ENCODE measurements around the gene SNRNP27. TPM values are rescaled to one million over a fixed set of nuclear protein-coding genes. Genes with fewer than 3 reads are reported as not detected.

SNRNP27 gene
- total and polyA plus RNA-seq, 3 donors from 2014 or later: 43.8 to 78.3 (median 77.1) TPM

DNA sequence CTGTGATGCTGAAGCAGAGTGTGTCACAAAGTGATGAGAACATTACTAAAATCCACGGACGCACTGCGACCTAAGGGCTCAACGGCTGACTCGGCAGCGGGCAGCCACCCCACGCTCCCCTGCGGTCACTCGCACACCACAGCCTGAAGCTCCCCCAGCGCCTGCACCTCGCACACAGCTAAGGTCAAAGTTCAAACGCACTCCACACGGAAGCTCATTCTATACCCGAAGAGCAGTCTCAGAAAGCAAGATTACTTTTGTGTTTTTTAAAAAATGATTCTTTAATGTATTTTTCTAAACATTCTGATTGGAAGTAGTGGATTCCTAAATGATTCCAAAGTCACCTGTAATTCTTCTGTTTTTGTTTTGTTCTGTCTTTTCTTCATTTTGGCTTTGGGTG lies 46.0 kb downstream of the SNRNP27 start:
- intact Hi-C loops (cut with DNase I; ENCODE audit: low total_unique reads): no loop called here
- Histone ChIP-seq H3K27ac (no peak overlapping the region), H3K36me3 (ENCODE audit: low read depth, missing control alignments) (no peaks in the 10 kb centered on the region), H3K9me3 (no peaks in the 10 kb centered on the region), H3K4me1 (no peaks in the 10 kb centered on the region), H3K27me3 (no peaks in the 10 kb centered on the region), H3K4me3 (no peak overlapping the region)
- 65 to 84% methylated on average over 14 of the region's 14 CpGs for WGBS, 2 donors
- TF ChIP-seq, protein P1, sequence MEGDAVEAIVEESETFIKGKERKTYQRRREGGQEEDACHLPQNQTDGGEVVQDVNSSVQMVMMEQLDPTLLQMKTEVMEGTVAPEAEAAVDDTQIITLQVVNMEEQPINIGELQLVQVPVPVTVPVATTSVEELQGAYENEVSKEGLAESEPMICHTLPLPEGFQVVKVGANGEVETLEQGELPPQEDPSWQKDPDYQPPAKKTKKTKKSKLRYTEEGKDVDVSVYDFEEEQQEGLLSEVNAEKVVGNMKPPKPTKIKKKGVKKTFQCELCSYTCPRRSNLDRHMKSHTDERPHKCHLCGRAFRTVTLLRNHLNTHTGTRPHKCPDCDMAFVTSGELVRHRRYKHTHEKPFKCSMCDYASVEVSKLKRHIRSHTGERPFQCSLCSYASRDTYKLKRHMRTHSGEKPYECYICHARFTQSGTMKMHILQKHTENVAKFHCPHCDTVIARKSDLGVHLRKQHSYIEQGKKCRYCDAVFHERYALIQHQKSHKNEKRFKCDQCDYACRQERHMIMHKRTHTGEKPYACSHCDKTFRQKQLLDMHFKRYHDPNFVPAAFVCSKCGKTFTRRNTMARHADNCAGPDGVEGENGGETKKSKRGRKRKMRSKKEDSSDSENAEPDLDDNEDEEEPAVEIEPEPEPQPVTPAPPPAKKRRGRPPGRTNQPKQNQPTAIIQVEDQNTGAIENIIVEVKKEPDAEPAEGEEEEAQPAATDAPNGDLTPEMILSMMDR (IDR thresholded peaks at IDR 0.05): no peak
- TF ChIP-seq POLR2A (IDR thresholded peaks at IDR 0.05): no peak
- DNase-seq: no peak

DNA sequence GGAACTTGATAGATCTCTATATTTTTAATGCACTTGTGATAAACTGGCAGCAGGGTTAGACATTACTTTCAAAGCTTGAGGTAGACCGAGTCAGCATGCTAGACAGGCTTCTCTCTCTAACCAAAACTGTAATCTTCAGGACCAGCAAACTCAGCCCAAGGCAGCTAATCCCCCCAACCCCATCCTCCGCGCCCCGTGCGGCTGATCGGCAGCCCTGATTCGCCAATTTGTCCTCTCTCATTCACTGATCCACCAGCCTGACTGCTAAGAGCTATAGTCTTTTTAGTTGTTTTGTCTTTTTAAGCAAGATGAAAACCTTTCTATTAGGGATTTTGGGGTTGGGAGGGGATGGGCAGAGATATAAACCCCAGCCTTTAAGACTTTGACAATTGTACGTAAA lies 46.9 kb downstream of the SNRNP27 start:
- H3K4me3 ChIP-seq: no peak overlapping the region
- no peaks in the 10 kb centered on the region for H3K9me3 ChIP-seq
- no peaks in the 10 kb centered on the region for H3K27me3 ChIP-seq
- TF ChIP-seq, protein P1 (IDR thresholded peaks at IDR 0.05): no peak
- TF ChIP-seq POLR2A (IDR thresholded peaks at IDR 0.05): no peak
- no peak for DNase-seq
- WGBS, 2 donors: 93 to 96% methylated on average over 8 of the region's 8 CpGs
- H3K36me3 ChIP-seq (ENCODE audit: low read depth, missing control alignments): no peaks in the 10 kb centered on the region
- no peaks in the 10 kb centered on the region for H3K4me1 ChIP-seq
- intact Hi-C loops (cut with DNase I; ENCODE audit: low total_unique reads): no loop called here
- H3K27ac ChIP-seq: no peak overlapping the region

DNA sequence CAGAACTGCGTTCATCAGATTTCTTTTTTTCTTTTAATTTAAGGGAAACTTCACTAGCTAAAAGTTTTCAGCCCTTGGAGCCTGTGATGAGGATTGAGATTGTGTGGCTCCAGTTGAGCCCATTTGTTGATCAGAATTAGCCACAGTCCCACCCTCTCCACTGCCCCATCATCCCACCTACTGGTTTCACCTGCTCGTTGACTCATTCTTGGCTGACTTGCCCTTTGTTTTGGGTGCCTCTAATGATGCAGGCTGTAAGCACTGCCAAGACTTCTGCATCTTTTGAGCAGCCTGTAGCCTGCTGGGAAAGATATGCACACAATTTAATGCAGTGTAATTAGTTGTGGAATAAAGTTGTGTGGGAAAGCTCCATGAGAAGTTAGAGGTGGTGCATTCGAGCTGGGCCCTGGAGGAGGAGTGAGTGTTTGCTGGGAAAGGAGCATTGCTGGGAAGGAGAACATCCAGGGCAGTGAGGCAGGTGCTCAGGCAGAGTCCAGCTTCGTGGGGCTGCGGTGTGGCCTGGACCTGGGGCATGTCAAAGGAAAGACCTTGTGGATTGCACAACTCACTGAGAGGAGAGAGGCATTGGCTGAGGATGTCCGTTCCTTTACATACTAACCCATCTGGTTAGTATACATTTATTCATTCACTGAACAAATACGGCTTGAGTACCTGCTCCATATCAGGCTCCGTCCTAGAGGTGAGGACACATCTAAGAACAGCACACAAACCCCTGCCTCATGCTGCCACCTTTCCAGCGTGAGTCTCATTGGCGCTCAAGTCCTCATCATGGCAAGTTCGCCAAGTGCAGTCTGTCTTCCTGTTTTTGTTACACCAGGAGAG lies 49.5 kb downstream of the SNRNP27 start:
- Histone ChIP-seq H3K4me3 (no peak overlapping the region), H3K9me3 (no peaks in the 10 kb centered on the region), H3K36me3 (ENCODE audit: low read depth, missing control alignments) (no peaks in the 10 kb centered on the region), H3K27ac (no peak overlapping the region), H3K4me1 (peaks cover 5% of the 10 kb centered on the region), H3K27me3 (no peaks in the 10 kb centered on the region)
- TF ChIP-seq POLR2A (IDR thresholded peaks at IDR 0.05): no peak
- TF ChIP-seq, protein P1 (IDR thresholded peaks at IDR 0.05): no peak
- no peak for DNase-seq
- WGBS, 2 donors: 89 to 90% methylated on average over 11 of the region's 11 CpGs
- intact Hi-C loops (cut with DNase I; ENCODE audit: low total_unique reads): no loop called here

DNA sequence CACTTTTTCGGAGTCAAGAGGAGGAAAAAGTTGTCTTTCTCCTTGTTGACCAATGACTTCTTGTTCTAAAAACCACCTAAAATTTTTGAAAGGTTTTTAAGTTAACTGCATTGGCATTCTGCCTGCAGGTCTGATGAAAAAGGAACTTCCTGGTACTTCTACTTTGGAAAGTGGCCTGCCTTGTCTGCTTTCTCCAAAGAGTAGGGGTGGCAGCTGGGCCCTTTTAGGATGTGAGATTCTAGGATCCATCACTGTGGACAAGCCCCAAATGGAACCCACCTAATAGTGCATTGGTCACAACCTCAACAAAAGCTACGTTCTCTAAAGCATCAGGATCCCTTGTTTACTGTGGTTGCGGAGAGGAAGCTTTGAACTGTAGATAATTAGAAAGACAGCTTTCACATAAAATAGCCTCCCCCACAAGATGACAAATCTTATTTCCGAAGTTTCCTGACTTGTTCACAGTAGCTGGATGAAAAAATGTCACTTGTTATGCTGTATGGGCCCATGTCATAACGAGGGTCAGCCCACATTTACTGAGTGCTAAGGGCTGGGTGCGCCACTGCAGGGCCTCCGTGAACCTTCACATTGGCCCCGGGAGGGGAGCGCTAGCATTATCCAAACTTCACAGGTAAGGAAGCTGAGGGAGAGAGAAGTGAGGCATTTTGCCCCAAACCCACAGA lies 50.2 kb downstream of the SNRNP27 start:
- Histone ChIP-seq H3K36me3 (ENCODE audit: low read depth, missing control alignments) (no peaks in the 10 kb centered on the region), H3K9me3 (no peaks in the 10 kb centered on the region), H3K27ac (no peak overlapping the region), H3K4me1 (peaks cover 8% of the 10 kb centered on the region), H3K4me3 (no peak overlapping the region), H3K27me3 (no peaks in the 10 kb centered on the region)
- DNase-seq: no peak
- intact Hi-C loops (cut with DNase I; ENCODE audit: low total_unique reads): no loop called here
- TF ChIP-seq POLR2A (IDR thresholded peaks at IDR 0.05): no peak
- TF ChIP-seq, protein P1 (IDR thresholded peaks at IDR 0.05): no peak
- 80 to 89% methylated on average over 9 of the region's 9 CpGs for whole genome bisulfite sequencing, 2 donors
